Liver (tissue), 9 donors: ENCODE measurements around the gene CLIP2. TPM values are rescaled to one million over a fixed set of nuclear protein-coding genes. Genes with fewer than 3 reads are reported as not detected.
"Not testable (repeated sequence)": the region's sequence is repeated elsewhere in the genome, so short reads cannot be mapped to it uniquely, and the experiment has no call there.

ENCODE experiments used
- DNase-seq: peaks from one replicate; pipeline ENCODE4 v3.0.0-alpha.2; 2017; ENCODE audit warnings: low spot score
- H3K27ac ChIP-seq, 2 donors: one replicate each; pipeline ENCODE4 v1.7.0; 2013; ENCODE audit warnings: inconsistent platforms in 2 of 2, low read length in 2 of 2, control low read depth in 1 of 2, low read depth in 1 of 2, mild to moderate bottlenecking in 1 of 2
- H3K27me3 ChIP-seq, 4 donors: one replicate each; pipeline versions ENCODE4 v1.6.1 to v1.7.0; 2013; ENCODE audit warnings: low read length in 3 of 4, inconsistent platforms in 1 of 4, mild to moderate bottlenecking in 1 of 4, moderate library complexity in 1 of 4; ENCODE audit not compliant: control insufficient read depth in 4 of 4, insufficient read depth in 4 of 4
- H3K36me3 ChIP-seq, 4 donors: one replicate each; pipeline versions ENCODE4 v1.6.1 to v1.7.0; 2013; ENCODE audit warnings: low read length in 3 of 4, mild to moderate bottlenecking in 3 of 4, low read depth in 1 of 4, moderate library complexity in 1 of 4; ENCODE audit not compliant: control insufficient read depth in 4 of 4, insufficient read depth in 3 of 4
- H3K4me1 ChIP-seq, 4 donors: one replicate each; pipeline versions ENCODE4 v1.6.1 to v1.7.0; 2013; ENCODE audit warnings: low read length in 3 of 4, mild to moderate bottlenecking in 3 of 4, moderate library complexity in 1 of 4; ENCODE audit not compliant: control insufficient read depth in 4 of 4, insufficient read depth in 4 of 4
- H3K4me3 ChIP-seq, 3 donors: one replicate each; pipeline versions ENCODE4 v1.6.1 to v1.7.0; 2013; ENCODE audit warnings: low read length in 3 of 3, control low read depth in 1 of 3, low read depth in 1 of 3, mild to moderate bottlenecking in 1 of 3
- H3K9ac ChIP-seq, 2 donors: one replicate each; pipeline ENCODE4 v1.7.0; 2013; ENCODE audit warnings: low read length in 2 of 2, mild to moderate bottlenecking in 2 of 2, moderate library complexity in 2 of 2, control low read depth in 1 of 2, low read depth in 1 of 2
- H3K9me3 ChIP-seq, 4 donors: one replicate each; pipeline versions ENCODE4 v1.6.1 to v1.7.0; 2013; ENCODE audit warnings: low read length in 3 of 4; ENCODE audit not compliant: control insufficient read depth in 4 of 4
- EGR1 ChIP-seq, 2 donors: IDR thresholded peaks; 2 replicates each; pipeline ENCODE4 v1.6.1; 2016 to 2018; ENCODE audit warnings: antibody characterized with exemption in 2 of 2, low read depth in 2 of 2
- FOXA1 ChIP-seq: IDR thresholded peaks from 2 replicates; pipeline ENCODE4 v1.6.1; 2016; ENCODE audit warnings: antibody characterized with exemption
- GABPA ChIP-seq, 2 donors: IDR thresholded peaks in 1 of 2; conservative IDR thresholded peaks in 1 of 2; 2 replicates each; pipeline ENCODE4 v1.6.1; 2016; ENCODE audit warnings: antibody characterized with exemption in 2 of 2, mild to moderate bottlenecking in 1 of 2, moderate library complexity in 1 of 2
- HNF4A ChIP-seq, 2 donors: conservative IDR thresholded peaks; 2 replicates each; pipeline ENCODE4 v1.6.1; 2016; ENCODE audit warnings: antibody characterized with exemption in 2 of 2, mild to moderate bottlenecking in 2 of 2
- HNF4G ChIP-seq: IDR thresholded peaks from 2 replicates; pipeline ENCODE4 v1.6.1; 2016; ENCODE audit warnings: antibody characterized with exemption
- JUND ChIP-seq, 2 donors: IDR thresholded peaks; 2 replicates each; pipeline ENCODE4 v1.6.1; 2016; ENCODE audit warnings: antibody characterized with exemption in 2 of 2
- NR2F2 ChIP-seq: IDR thresholded peaks from 2 replicates; pipeline ENCODE4 v1.6.1; 2016; ENCODE audit warnings: antibody characterized with exemption
- RAD21 ChIP-seq, 2 donors: IDR thresholded peaks; 2 replicates each; pipeline ENCODE4 v1.6.1; 2016; ENCODE audit warnings: antibody characterized with exemption in 2 of 2, mild to moderate bottlenecking in 2 of 2
- SP1 ChIP-seq: IDR thresholded peaks from 2 replicates; pipeline ENCODE4 v1.6.1; 2018; ENCODE audit warnings: antibody characterized with exemption, mild to moderate bottlenecking
- TAF1 ChIP-seq: conservative IDR thresholded peaks from 2 replicates; pipeline ENCODE4 v1.6.1; 2016; ENCODE audit warnings: antibody characterized with exemption, mild to moderate bottlenecking
- YY1 ChIP-seq: IDR thresholded peaks from 2 replicates; pipeline ENCODE4 v1.6.1; 2016; ENCODE audit warnings: antibody characterized with exemption, mild to moderate bottlenecking
- WGBS: extraction: QIAGEN DNeasy Blood & Tissue Kit; methylation state at CpG from one replicate; pipeline ENCODE4 v1.1.7; 2013; 5-methylcytosine and 5-hydroxymethylcytosine counted together
- polyA plus RNA-seq, 2 donors: library from polyadenylated mRNA; stranded (reverse) in 1 of 2; unstranded in 1 of 2; fragments of 200-250 nt in 1 of 2; fragments of >200 nt in 1 of 2; fragmentation: Nextera tagmentation in 1 of 2; extraction: Ambion mirVana in 1 of 2; gene quantifications; one replicate each; pipeline versions ENCODE4 v1.2.1 to v1.2.3, GENCODE V29; 2013 to 2015
- total RNA-seq, 2 donors: library from RNA; depleted of rRNA; stranded (reverse); fragments of >200 nt; gene quantifications; one replicate each; pipeline ENCODE4 v1.2.3, GENCODE V29; 2014
- TF ChIP-seq, protein P1 (sequence below): IDR thresholded peaks from 2 replicates; pipeline ENCODE4 v1.6.1; 2016; ENCODE audit warnings: antibody characterized with exemption
- TF ChIP-seq, protein P2 (sequence below): IDR thresholded peaks from 2 replicates; pipeline ENCODE4 v1.6.1; 2016; ENCODE audit warnings: antibody characterized with exemption
- TF ChIP-seq, protein P3 (sequence below): IDR thresholded peaks from 2 replicates; pipeline ENCODE4 v1.6.1; 2016; ENCODE audit warnings: antibody characterized with exemption
- TF ChIP-seq, protein P4 (sequence below): IDR thresholded peaks from 2 replicates; pipeline ENCODE4 v1.6.1; 2016; ENCODE audit warnings: antibody characterized with exemption, mild to moderate bottlenecking
- donor health status: healthy.
- donor health status: healthy.
- donor health status: healthy.
- donor health status: healthy.
- donor health status: healthy.

The CLIP2 gene
- total and polyA plus RNA-seq, 4 donors = 1.4 to 6.3 (median 2.5) TPM

DNA sequence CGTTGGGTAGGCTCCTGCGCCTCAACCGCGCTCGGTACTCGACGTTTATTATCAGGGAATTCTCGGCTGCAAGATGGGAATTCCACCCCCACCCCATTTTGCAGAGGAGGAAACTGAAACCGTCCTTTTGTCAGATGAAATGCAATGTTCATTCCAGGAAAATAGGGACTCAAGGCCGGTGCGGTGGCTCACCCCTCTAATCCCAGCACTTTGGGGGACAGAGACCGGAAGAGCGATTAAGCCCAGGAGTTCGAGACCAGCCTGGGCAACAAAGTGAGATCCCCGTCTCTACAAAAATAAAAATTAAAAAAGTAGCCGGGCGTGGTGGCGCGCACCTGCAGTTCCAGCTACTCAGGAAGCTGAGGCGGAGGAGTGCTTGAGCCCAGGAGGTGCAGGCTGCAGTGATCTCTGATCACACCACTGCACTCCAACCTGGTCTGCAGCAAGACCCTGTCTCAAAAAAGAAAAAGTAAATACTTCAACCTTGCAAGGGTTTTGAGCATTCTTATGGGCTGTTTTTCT, 34.3 kb upstream of the CLIP2 start:
- H3K9ac ChIP-seq = peak overlapping the region; percentile 33 to 51
- H3K27ac ChIP-seq = peak overlapping the region; percentile 88 to 91
- TF ChIP-seq SP1 (no peak), NR2F2 (no peak), TAF1 (no peak), YY1 (no peak), JUND (IDR thresholded peaks at IDR 0.05) (no peak), FOXA1 (no peak), EGR1 (IDR thresholded peaks at IDR 0.05; ENCODE audit: low read depth in 2 of 2) (no peak)
- TF ChIP-seq, protein P1, sequence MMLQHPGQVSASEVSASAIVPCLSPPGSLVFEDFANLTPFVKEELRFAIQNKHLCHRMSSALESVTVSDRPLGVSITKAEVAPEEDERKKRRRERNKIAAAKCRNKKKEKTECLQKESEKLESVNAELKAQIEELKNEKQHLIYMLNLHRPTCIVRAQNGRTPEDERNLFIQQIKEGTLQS = no peak
- TF ChIP-seq, protein P2, sequence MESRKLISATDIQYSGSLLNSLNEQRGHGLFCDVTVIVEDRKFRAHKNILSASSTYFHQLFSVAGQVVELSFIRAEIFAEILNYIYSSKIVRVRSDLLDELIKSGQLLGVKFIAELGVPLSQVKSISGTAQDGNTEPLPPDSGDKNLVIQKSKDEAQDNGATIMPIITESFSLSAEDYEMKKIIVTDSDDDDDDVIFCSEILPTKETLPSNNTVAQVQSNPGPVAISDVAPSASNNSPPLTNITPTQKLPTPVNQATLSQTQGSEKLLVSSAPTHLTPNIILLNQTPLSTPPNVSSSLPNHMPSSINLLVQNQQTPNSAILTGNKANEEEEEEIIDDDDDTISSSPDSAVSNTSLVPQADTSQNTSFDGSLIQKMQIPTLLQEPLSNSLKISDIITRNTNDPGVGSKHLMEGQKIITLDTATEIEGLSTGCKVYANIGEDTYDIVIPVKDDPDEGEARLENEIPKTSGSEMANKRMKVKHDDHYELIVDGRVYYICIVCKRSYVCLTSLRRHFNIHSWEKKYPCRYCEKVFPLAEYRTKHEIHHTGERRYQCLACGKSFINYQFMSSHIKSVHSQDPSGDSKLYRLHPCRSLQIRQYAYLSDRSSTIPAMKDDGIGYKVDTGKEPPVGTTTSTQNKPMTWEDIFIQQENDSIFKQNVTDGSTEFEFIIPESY = no peak
- TF ChIP-seq, protein P3, sequence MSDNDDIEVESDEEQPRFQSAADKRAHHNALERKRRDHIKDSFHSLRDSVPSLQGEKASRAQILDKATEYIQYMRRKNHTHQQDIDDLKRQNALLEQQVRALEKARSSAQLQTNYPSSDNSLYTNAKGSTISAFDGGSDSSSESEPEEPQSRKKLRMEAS = no peak
- H3K36me3 ChIP-seq = peaks cover 0 to 6% (median 4%) of the 10 kb centered on the region in 4 donors
- peak overlapping the region; percentile 45 to 84 (median 81) for H3K4me3 ChIP-seq
- no peaks in the 10 kb centered on the region for H3K9me3 ChIP-seq
- H3K4me1 ChIP-seq = peaks cover 0 to 26% (median 6%) of the 10 kb centered on the region in 4 donors
- no peaks in the 10 kb centered on the region for H3K27me3 ChIP-seq
- WGBS = 19% methylated on average over 20 of the region's 20 CpGs
- no peak for DNase-seq

DNA sequence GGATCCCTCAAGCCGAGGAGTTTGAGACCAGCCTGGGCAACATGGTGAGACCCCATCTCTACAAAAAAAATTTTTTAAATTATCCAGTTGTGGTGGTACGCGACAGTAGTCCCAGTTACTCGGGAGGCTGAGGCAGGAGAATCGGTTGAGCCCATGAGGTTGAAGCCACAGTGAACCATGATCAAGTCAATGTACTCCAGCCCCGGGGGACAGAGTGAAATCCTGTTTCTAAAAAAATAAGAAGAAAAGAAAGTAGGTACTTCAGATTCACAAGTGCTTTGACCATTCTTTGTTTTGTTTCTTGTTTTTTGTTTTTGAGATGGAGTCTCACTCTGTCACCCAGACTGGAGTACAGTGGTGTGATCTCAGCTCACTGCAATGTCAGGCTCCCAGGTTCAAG, 33.7 kb upstream of the CLIP2 start:
- not testable (repeated sequence) for H3K36me3 ChIP-seq, H3K27me3 ChIP-seq, H3K9ac ChIP-seq, DNase-seq, H3K9me3 ChIP-seq
- WGBS = 92% methylated on average over 6 of the region's 6 CpGs
- Histone ChIP-seq H3K4me1 (peaks cover 0 to 26% (median 6%) of the 10 kb centered on the region in 4 donors), H3K27ac (peak overlapping the region in 1 of 2 donors; percentile 88), H3K4me3 (peak overlapping the region in 1 of 3 donors; percentile 84)

DNA sequence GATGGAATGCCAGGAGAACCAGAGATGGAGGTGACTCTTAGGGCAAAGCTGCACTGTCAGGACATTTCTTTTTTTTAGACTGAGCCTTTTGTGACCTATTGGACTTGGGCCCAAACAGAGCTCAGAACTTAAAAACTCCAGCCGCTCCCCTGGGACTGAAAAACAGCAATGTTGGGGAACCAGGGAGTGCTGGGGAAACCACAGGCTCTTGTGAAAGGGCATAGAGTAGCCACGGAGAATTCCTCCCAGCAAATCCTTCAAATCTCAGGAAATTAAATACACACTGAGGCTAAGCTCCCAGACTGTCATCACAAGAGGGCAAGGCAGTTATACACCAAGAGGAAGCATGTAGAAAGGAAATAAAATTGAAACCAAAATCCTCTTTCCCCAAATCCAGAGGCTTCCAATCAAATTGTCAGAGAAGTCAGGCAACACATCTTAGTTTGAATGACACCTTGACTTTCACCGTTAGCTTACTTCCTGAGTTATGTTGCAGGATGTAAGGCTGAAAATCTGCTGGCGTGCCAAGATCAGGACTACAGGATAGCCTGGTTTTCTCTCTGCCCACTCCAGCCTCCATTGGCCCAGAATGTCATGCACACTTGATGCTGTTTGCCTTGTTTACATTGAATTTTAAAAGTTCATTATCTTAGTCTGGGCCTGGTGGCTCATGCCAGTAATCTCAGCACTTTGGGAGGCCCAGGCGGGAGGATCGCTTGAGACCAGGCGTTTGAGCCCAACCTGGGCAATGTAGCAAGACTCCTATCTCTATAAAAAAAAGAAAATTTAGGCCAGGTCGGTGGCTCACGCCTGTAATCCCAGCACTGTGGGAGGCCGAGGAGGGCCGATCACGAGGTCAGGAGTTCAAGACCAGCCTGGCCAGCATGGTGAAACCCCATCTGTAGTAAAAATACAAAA, 32.5 kb upstream of the CLIP2 start:
- no peaks in the 10 kb centered on the region for H3K36me3 ChIP-seq
- no peak for DNase-seq
- TF ChIP-seq RAD21 (IDR thresholded peaks at IDR 0.05) (no peak), EGR1 (IDR thresholded peaks at IDR 0.05; ENCODE audit: low read depth in 2 of 2) (no peak), NR2F2 (no peak), HNF4G (no peak), TAF1 (no peak), FOXA1 (no peak), GABPA (IDR thresholded peaks at IDR 0.05 in 1 of 2, conservative IDR thresholded peaks at IDR 0.05 in 1 of 2) (no peak), SP1 (no peak), HNF4A (conservative IDR thresholded peaks at IDR 0.05) (no peak)
- TF ChIP-seq, protein P4, sequence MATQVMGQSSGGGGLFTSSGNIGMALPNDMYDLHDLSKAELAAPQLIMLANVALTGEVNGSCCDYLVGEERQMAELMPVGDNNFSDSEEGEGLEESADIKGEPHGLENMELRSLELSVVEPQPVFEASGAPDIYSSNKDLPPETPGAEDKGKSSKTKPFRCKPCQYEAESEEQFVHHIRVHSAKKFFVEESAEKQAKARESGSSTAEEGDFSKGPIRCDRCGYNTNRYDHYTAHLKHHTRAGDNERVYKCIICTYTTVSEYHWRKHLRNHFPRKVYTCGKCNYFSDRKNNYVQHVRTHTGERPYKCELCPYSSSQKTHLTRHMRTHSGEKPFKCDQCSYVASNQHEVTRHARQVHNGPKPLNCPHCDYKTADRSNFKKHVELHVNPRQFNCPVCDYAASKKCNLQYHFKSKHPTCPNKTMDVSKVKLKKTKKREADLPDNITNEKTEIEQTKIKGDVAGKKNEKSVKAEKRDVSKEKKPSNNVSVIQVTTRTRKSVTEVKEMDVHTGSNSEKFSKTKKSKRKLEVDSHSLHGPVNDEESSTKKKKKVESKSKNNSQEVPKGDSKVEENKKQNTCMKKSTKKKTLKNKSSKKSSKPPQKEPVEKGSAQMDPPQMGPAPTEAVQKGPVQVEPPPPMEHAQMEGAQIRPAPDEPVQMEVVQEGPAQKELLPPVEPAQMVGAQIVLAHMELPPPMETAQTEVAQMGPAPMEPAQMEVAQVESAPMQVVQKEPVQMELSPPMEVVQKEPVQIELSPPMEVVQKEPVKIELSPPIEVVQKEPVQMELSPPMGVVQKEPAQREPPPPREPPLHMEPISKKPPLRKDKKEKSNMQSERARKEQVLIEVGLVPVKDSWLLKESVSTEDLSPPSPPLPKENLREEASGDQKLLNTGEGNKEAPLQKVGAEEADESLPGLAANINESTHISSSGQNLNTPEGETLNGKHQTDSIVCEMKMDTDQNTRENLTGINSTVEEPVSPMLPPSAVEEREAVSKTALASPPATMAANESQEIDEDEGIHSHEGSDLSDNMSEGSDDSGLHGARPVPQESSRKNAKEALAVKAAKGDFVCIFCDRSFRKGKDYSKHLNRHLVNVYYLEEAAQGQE = no peak
- no peak overlapping the region for H3K4me3 ChIP-seq
- H3K4me1 ChIP-seq = peaks cover 0 to 26% (median 6%) of the 10 kb centered on the region in 4 donors
- H3K27ac ChIP-seq = peak overlapping the region; percentile 17 to 35
- H3K9me3 ChIP-seq = no peaks in the 10 kb centered on the region
- H3K9ac ChIP-seq = no peak overlapping the region
- H3K27me3 ChIP-seq = no peaks in the 10 kb centered on the region
- WGBS = 83% methylated on average over 12 of the region's 12 CpGs
